Fibroblast of the aortic adventitia (primary cell): Measurements from ENCODE around the gene DOCK2. TPM values are rescaled to one million over a fixed set of nuclear protein-coding genes. Genes with fewer than 3 reads are reported as not detected.

Experiments used
- DNase-seq: peaks from one replicate; pipeline ENCODE4 v3.0.0-alpha.2; 2010; ENCODE audit warnings: low read depth
- H3K4me3 ChIP-seq: 2 replicates; pipeline ENCODE4 v1.5.1; 2011; ENCODE audit warnings: low read depth, mild to moderate bottlenecking, control low read depth, low read length, moderate library complexity
- total RNA-seq: library from RNA; depleted of rRNA; stranded (reverse); fragments of >200 nt; gene quantifications from 2 replicates; pipeline ENCODE4 v1.2.3, GENCODE V29; 2012; ENCODE audit warnings: low replicate concordance
- TF ChIP-seq, protein P1 (sequence below): IDR thresholded peaks from 2 replicates; pipeline ENCODE4 v1.5.1; 2011; ENCODE audit warnings: mild to moderate bottlenecking, low read length, control low read depth, inconsistent platforms; ENCODE audit not compliant: insufficient read depth

Gene DOCK2
- total RNA-seq, 1 donor: 4.6 TPM

- TF ChIP-seq, protein P1, sequence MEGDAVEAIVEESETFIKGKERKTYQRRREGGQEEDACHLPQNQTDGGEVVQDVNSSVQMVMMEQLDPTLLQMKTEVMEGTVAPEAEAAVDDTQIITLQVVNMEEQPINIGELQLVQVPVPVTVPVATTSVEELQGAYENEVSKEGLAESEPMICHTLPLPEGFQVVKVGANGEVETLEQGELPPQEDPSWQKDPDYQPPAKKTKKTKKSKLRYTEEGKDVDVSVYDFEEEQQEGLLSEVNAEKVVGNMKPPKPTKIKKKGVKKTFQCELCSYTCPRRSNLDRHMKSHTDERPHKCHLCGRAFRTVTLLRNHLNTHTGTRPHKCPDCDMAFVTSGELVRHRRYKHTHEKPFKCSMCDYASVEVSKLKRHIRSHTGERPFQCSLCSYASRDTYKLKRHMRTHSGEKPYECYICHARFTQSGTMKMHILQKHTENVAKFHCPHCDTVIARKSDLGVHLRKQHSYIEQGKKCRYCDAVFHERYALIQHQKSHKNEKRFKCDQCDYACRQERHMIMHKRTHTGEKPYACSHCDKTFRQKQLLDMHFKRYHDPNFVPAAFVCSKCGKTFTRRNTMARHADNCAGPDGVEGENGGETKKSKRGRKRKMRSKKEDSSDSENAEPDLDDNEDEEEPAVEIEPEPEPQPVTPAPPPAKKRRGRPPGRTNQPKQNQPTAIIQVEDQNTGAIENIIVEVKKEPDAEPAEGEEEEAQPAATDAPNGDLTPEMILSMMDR: no peak
- no peak for DNase-seq
- no peak overlapping the region for H3K4me3 ChIP-seq
These were observed 334.7 kb downstream of the DOCK2 start for GRCh38 chr5:169971780-169972179.

- DNase-seq: no peak
- H3K4me3 ChIP-seq: no peak overlapping the region
- TF ChIP-seq, protein P1: no peak
These were observed 336.0 kb downstream of the DOCK2 start for GRCh38 chr5:169973056-169973455.

GRCh38 chr5:169974121-169974770, 337.2 kb downstream of the DOCK2 start:
- H3K4me3 ChIP-seq: no peak overlapping the region
- DNase-seq: no peak

DNA sequence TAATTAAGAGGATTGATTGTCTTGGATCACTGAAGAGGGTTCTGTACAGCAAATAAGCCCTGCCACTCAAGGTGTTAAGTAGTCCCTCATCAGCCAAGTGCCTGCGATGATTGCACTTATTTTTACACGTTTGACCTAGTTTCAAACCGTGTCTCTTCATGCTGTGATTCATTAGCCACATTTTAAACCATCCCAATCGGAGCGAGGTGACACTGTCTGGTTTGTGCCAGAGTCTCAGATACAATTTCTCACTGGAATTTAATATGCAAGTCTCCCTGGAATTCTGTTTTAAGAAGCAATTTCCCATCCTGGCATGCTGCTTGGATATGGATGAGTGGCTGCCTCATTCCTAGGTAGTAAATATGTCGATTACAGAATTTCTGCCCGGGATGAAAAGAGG, 341.6 kb downstream of the DOCK2 start:
- peak; percentile 22 for DNase-seq
- TF ChIP-seq, protein P1: no peak
- peak overlapping the region; percentile 79 for H3K4me3 ChIP-seq

More at GRCh38 chr5:169974121-169974770, 337.2 kb downstream of the DOCK2 start:
- TF ChIP-seq, protein P1: no peak

GRCh38 chr5:169979871-169980270, 342.8 kb downstream of the DOCK2 start:
- peak; percentile 40 for DNase-seq
- H3K4me3 ChIP-seq: peak overlapping the region; percentile 79
- TF ChIP-seq, protein P1: no peak

DNA sequence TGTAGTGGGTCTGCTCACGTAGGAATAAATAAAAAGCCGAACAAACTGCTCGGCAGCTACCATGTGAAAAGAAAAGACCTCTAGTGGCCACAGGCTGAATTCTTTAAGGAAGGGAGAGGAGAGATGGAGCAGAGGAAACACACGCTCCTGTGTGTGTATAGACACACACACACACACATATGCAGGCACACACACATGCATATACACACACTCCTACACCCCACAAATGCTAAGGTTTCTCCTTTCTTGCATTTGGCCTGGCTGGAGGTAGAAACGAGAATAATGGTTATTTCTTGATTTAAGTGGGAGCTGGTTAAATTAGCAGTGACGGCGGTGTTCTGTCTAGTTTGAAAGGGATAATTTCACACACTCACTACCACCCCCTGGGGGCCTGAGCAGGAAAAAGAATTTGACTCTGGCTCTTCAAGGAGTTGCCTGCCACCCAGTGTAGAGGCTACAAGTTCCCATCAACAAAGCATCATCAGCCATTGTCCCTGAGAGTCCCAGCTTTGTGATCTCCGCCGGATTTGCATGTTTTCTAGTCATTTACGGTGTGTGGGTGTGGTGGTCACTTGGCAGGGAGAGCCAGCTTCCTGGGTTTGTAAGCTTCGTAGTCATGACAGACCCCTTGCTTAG, 343.5 kb downstream of the DOCK2 start, which contains the start of gene INSYN2B:
TSS of gene INSYN2B (minus strand) at position 78 of the 636 bp plus-strand sequence. CDS start 96,597 bp downstream, outside the sequence.
- TF ChIP-seq, protein P1: peak; percentile 78
- peak; percentile 94 for DNase-seq
- H3K4me3 ChIP-seq: peak within 1 kb of the TSS; percentile 79

GRCh38 chr5:169988206-169988605, 351.1 kb downstream of the DOCK2 start:
- TF ChIP-seq, protein P1: no peak
- no peak overlapping the region for H3K4me3 ChIP-seq
- DNase-seq: no peak
